Heart left ventricle (tissue), 16 donors: ENCODE data around the gene PCYOX1L. TPM values are rescaled to one million over a fixed set of nuclear protein-coding genes. Genes with fewer than 3 reads are reported as not detected.

Experiments used
- ATAC-seq, 4 donors: fragments of 200-7000 bp; cut with Tn5 transposase; one replicate each; pipeline ENCODE4 v1.9.1; 2020 to 2022; ENCODE audit warnings: moderate library complexity in 4 of 4, mild to moderate bottlenecking in 3 of 4, moderate number of reproducible peaks in 1 of 4
- DNase-seq, 5 donors: peaks; one replicate each; pipeline ENCODE4 v3.0.0-alpha.2; 2020
- H3K27ac ChIP-seq, 12 donors: fragments of 200-600 bp; sonication (generic) in 4 of 12; one replicate each; pipeline versions ENCODE4 v1.5.0 to v1.8.0; 2016 to 2022; ENCODE audit warnings: mild to moderate bottlenecking in 2 of 12
- H3K27me3 ChIP-seq, 9 donors: fragments of 200-600 bp; sonication (generic) in 2 of 9; one replicate each; pipeline versions ENCODE4 v1.5.1 to v1.8.0; 2016 to 2022; ENCODE audit warnings: mild to moderate bottlenecking in 3 of 9
- H3K36me3 ChIP-seq, 9 donors: fragments of 200-600 bp; sonication (generic) in 2 of 9; one replicate each; pipeline versions ENCODE4 v1.5.0 to v1.8.0; 2018 to 2022; ENCODE audit warnings: mild to moderate bottlenecking in 2 of 9
- H3K4me1 ChIP-seq, 12 donors: fragments of 200-600 bp; sonication (generic) in 4 of 12; one replicate each; pipeline versions ENCODE4 v1.5.0 to v1.8.0; 2016 to 2022; ENCODE audit warnings: mild to moderate bottlenecking in 3 of 12
- H3K4me3 ChIP-seq, 12 donors: fragments of 200-600 bp; sonication (generic) in 4 of 12; one replicate each; pipeline versions ENCODE4 v1.5.0 to v1.8.0; 2017 to 2022; ENCODE audit warnings: mild to moderate bottlenecking in 9 of 12, moderate library complexity in 4 of 12
- H3K9me3 ChIP-seq, 12 donors: fragments of 200-600 bp; sonication (generic) in 4 of 12; one replicate each; pipeline versions ENCODE4 v1.5.0 to v1.8.0; 2016 to 2022; ENCODE audit warnings: mild to moderate bottlenecking in 1 of 12
- POLR2A ChIP-seq, 2 donors: fragments of 450-650 bp; IDR thresholded peaks; one replicate each; pipeline ENCODE4 v1.6.1; 2017; ENCODE audit warnings: antibody characterized with exemption in 2 of 2, mild to moderate bottlenecking in 2 of 2, moderate library complexity in 2 of 2
- WGBS, 4 donors: extraction: QIAGEN DNeasy Blood & Tissue Kit in 2 of 4; methylation state at CpG; one replicate each; pipeline versions ENCODE4 v1.1.5 to v1.1.7; 2013 to 2018; 5-methylcytosine and 5-hydroxymethylcytosine counted together
- intact Hi-C, 10 donors: fragments of 100-400 bp; cut with DNase I; formaldehyde crosslinking; loops; one replicate each; pipeline versions ENCODE4 v1.11.1 to v1.14.2; 2022
- polyA plus RNA-seq, 2 donors: library from polyadenylated mRNA; stranded (reverse); fragments of 200-250 nt; gene quantifications; one replicate each; pipeline ENCODE4 v1.2.3, GENCODE V29; 2013
- total RNA-seq, 9 donors: library from RNA; depleted of rRNA in 2 of 9; stranded (reverse); fragments of >200 nt in 2 of 9; fragmentation: NEBNext Ultra II Directional in 3 of 9; extraction: Animal tissue kit (Norgen Biotek cat#: 25700) in 3 of 9; gene quantifications; one replicate each; pipeline versions ENCODE4 v1.1.0 to v1.2.4, GENCODE V29; 2016 to 2023
- TF ChIP-seq, protein P1 (sequence below), 12 donors: fragments of 200-600 bp; sonication (generic) in 4 of 12; IDR thresholded peaks; one replicate each; pipeline versions ENCODE4 v1.5.0 to v1.8.0; 2018 to 2022; ENCODE audit warnings: antibody characterized with exemption in 12 of 12, mild to moderate bottlenecking in 5 of 12
- donor health status: ischemic (EF 13 %, LVEDD 7.1; RV severe dilation, severe dysfunction).
- donor health status: healthy with polysubstance abuse.
- donor health status: DM: no; HTN: yes; CAD: no.
- donor health status: DM: no; HTN: no; CAD: no.
- donor health status: ischemic (EF 25% LVEDD 6.9; RV normal size, moderate dysfunction).
- donor health status: ischemic (EF 25% LVEDD 5.7; RV mildly dilated, moderate dysfunction).
- donor health status: healthy.
- donor health status: DM: yes; HTN: yes; CAD: no.
- donor health status: ischemic (EF 35%, LVEDD 5.7; RV mildly dilated, moderate dysfunction).
- donor health status: nonischemic (EF 11% LVEDD 7.7; RV severe dilation, severe dysfunction).
- donor health status: DM: yes; HTN: yes; CAD: no.
- donor health status: PGD.
- donor health status: ischemic (EF 29% LVEDD 5.4; RV normal size, mild dysfunction).
- donor health status: nonischemic (EF 23%, LVEDD 6.1; RV moderate dilation, normal function).

Gene PCYOX1L
- total and polyA plus RNA-seq, 11 donors: 2.3 to 6.8 (median 3.7) TPM

DNA sequence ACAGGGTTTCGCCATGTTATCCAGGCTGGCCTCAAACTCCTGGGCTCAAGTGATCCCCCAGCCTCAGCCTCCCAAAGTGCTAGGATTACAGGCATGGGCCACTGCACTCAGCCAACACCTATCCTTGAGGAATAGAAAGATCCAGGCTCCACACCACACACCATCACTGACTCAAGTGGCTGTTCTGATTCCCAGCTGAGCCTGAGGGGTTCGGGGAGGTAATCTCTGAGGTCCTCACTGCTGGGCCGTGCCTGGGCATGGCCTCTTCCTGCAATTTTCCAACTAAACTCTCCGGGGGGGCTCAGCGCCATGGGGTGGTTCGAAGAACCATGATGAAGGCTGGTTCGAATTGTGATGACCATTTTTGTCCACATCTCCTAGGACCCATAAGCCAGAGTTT lies 52.2 kb downstream of the PCYOX1L start:
- no peaks in the 10 kb centered on the region for H3K9me3 ChIP-seq
- ATAC-seq: no peak
- peaks cover 0 to 53% (median 21%) of the 10 kb centered on the region in 12 donors for H3K4me1 ChIP-seq
- 75 to 92% (median 85%) methylated on average over 4 to 7 of the region's 7 CpGs for WGBS, 4 donors
- intact Hi-C loops: no loop called here
- TF ChIP-seq, protein P1, sequence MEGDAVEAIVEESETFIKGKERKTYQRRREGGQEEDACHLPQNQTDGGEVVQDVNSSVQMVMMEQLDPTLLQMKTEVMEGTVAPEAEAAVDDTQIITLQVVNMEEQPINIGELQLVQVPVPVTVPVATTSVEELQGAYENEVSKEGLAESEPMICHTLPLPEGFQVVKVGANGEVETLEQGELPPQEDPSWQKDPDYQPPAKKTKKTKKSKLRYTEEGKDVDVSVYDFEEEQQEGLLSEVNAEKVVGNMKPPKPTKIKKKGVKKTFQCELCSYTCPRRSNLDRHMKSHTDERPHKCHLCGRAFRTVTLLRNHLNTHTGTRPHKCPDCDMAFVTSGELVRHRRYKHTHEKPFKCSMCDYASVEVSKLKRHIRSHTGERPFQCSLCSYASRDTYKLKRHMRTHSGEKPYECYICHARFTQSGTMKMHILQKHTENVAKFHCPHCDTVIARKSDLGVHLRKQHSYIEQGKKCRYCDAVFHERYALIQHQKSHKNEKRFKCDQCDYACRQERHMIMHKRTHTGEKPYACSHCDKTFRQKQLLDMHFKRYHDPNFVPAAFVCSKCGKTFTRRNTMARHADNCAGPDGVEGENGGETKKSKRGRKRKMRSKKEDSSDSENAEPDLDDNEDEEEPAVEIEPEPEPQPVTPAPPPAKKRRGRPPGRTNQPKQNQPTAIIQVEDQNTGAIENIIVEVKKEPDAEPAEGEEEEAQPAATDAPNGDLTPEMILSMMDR (IDR thresholded peaks at IDR 0.05): no peak
- TF ChIP-seq POLR2A (IDR thresholded peaks at IDR 0.05): no peak
- no peak for DNase-seq
- H3K27ac ChIP-seq: peak overlapping the region in 11 of 12 donors; percentile 23 to 97 (median 39)
- H3K4me3 ChIP-seq: peak overlapping the region; percentile 14 to 72 (median 48)
- no peaks in the 10 kb centered on the region for H3K27me3 ChIP-seq
- H3K36me3 ChIP-seq: peaks cover 0 to 42% (median 0%) of the 10 kb centered on the region in 9 donors

DNA sequence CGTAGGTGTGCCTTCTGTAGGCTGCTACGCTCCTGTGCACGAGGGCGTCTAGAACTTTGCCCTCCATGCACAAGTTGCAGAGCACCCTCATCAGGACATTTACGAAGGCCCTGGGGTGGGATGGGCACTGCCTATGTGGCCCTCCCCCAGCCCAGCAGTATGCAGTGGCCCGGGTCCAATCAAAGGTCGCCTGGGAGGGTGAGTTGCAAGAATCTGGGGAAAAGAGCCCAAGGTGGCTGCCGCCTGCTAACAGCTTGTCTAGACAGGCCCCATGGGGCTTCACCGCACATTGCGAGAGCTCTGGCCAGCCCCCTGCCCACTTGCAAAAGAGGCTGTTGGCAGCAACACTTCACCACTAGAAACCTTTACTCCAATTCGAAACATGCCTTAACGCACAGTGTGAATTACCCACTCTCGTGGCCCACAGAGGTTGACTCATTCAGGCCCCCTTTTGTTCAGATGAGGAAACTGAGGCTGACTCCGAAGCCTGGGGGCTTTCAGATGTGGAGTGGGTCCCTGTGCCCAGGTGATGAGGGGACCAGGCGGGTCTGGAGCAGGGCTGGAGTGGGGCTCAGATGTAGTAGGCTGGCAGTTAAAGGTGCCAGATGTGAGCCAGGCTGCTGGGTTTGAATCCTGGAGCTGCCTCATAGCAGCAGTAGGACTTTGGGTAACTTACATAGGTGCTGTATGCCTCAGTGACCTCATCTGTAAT lies 53.0 kb downstream of the PCYOX1L start:
- 76 to 84% (median 82%) methylated on average over 15 of the region's 15 CpGs for WGBS, 4 donors
- ATAC-seq: no peak

DNA sequence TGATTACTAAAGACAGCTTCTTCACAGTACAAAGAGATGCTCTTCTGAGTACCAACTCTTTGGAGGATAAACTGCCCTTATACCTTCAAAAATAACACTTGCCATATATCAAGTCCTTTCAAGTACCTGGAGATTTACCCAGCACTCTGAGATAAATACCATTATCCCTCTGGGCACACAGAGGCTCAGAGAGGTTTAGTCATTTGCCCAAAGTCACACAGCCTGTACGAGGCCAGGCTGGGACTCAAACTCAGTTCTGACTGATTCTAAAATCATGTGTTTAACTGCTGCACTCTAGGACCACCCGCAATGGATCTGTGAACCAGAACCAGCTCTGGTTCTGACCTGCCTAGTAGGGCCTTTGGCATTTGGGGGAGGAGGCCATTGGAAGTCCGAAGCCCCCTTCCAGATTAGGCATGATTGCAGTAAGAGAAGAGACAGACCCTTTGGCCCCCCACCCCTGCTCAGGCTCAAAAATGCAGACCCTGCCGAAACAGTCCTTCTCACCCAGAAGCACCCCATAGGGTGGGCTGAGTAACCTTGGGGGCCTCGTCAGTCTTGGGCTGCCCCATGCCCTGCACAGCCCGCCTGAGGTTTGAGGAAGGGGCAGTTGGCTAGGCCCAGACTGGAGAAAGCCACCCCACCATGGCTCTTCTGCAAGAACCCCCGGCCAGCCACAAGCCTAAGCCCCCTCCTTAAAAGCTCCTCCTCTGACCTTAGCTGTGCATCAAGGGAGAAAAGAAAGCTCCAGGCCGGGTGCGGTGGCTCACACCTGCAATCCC lies 54.1 kb downstream of the PCYOX1L start:
- no peak for DNase-seq
- Histone ChIP-seq H3K9me3 (no peaks in the 10 kb centered on the region), H3K36me3 (peaks cover 0 to 52% (median 0%) of the 10 kb centered on the region in 9 donors), H3K27ac (peak overlapping the region; percentile 2 to 97 (median 76)), H3K27me3 (no peaks in the 10 kb centered on the region), H3K4me1 (peaks cover 0 to 57% (median 26%) of the 10 kb centered on the region in 12 donors), H3K4me3 (peak overlapping the region in 11 of 12 donors; percentile 2 to 72 (median 49))
- WGBS, 4 donors: 82 to 89% (median 83%) methylated on average over 9 of the region's 9 CpGs
- TF ChIP-seq, protein P1 (IDR thresholded peaks at IDR 0.05): no peak
- TF ChIP-seq POLR2A (IDR thresholded peaks at IDR 0.05): no peak
- intact Hi-C loops: no loop called here
- ATAC-seq: no peak

More for the DNA sequence above, 53.0 kb downstream of the PCYOX1L start:
- DNase-seq: no peak
- intact Hi-C loops: no loop called here
- Histone ChIP-seq H3K27me3 (no peaks in the 10 kb centered on the region), H3K36me3 (peaks cover 0 to 49% (median 0%) of the 10 kb centered on the region in 9 donors), H3K4me1 (peaks cover 0 to 53% (median 20%) of the 10 kb centered on the region in 12 donors), H3K27ac (peak overlapping the region in 10 of 12 donors; percentile 37 to 97 (median 42)), H3K4me3 (peak overlapping the region; percentile 14 to 72 (median 48)), H3K9me3 (no peaks in the 10 kb centered on the region)
- TF ChIP-seq POLR2A (IDR thresholded peaks at IDR 0.05): no peak
- TF ChIP-seq, protein P1 (IDR thresholded peaks at IDR 0.05): no peak
